Stomach (tissue), 9 donors: Measurements from ENCODE around the gene PIK3CB. TPM values are rescaled to one million over a fixed set of nuclear protein-coding genes. Genes with fewer than 3 reads are reported as not detected.
"Not testable (repeated sequence)": the region's sequence is repeated elsewhere in the genome, so short reads cannot be mapped to it uniquely, and the experiment has no call there.

Experiments
- DNase-seq, 2 donors: peaks; one replicate each; pipeline versions ENCODE4 v3.0.0 to v3.0.0-alpha.2; 2013 to 2019
- H3K27ac ChIP-seq, 5 donors: fragments of 200-600 bp in 4 of 5; sonication (generic) in 4 of 5; one replicate each; pipeline ENCODE4 v1.5.1; 2013 to 2019; ENCODE audit warnings: mild to moderate bottlenecking in 1 of 5, moderate library complexity in 1 of 5
- H3K27me3 ChIP-seq, 3 donors: fragments of 200-600 bp; sonication (generic); one replicate each; pipeline ENCODE4 v1.5.1; 2017 to 2019; ENCODE audit warnings: mixed run types in 1 of 3
- H3K36me3 ChIP-seq, 4 donors: fragments of 200-600 bp; sonication (generic); 1 replicate in 3 of 4; 2 replicates in 1 of 4; pipeline ENCODE4 v1.5.1; 2016 to 2019
- H3K4me1 ChIP-seq, 4 donors: fragments of 200-600 bp; sonication (generic); one replicate each; pipeline ENCODE4 v1.5.1; 2016 to 2019
- H3K4me3 ChIP-seq, 4 donors: fragments of 200-600 bp; sonication (generic) in 3 of 4; one replicate each; pipeline ENCODE4 v1.5.1; 2016 to 2019; ENCODE audit warnings: mild to moderate bottlenecking in 1 of 4
- H3K9me3 ChIP-seq, 4 donors: fragments of 200-600 bp; sonication (generic); one replicate each; pipeline ENCODE4 v1.5.1; 2016 to 2019
- EP300 ChIP-seq: sonication (generic); formaldehyde crosslinking; IDR thresholded peaks from one replicate; pipeline ENCODE4 v1.6.1; 2017; ENCODE audit warnings: antibody characterized with exemption
- POLR2A ChIP-seq, 4 donors: fragments of 450-650 bp; IDR thresholded peaks; one replicate each; pipeline ENCODE4 v1.6.1; 2016; ENCODE audit warnings: antibody characterized with exemption in 4 of 4, control low read depth in 2 of 4, mild to moderate bottlenecking in 1 of 4, moderate library complexity in 1 of 4
- POLR2AphosphoS5 ChIP-seq, 3 donors: sonication (generic); formaldehyde crosslinking; IDR thresholded peaks; one replicate each; pipeline ENCODE4 v1.6.1; 2016; ENCODE audit warnings: antibody characterized with exemption in 3 of 3
- WGBS, 5 donors: extraction: QIAGEN DNeasy Blood & Tissue Kit in 3 of 5; methylation state at CpG; one replicate each; pipeline versions ENCODE4 v1.1.5 to v1.1.7; 2013 to 2018; 5-methylcytosine and 5-hydroxymethylcytosine counted together
- intact Hi-C: fragments of 100-400 bp; cut with DNase I; formaldehyde crosslinking; loops from one replicate; pipeline ENCODE4 v1.15.1; 2023; ENCODE audit warnings: low total_unique reads
- polyA plus RNA-seq, 3 donors: library from polyadenylated mRNA; stranded (reverse); fragments of 200-250 nt; gene quantifications; one replicate each; pipeline ENCODE4 v1.2.3, GENCODE V29; 2013
- total RNA-seq, 5 donors: library from RNA; depleted of rRNA; stranded (reverse); fragments of >200 nt; gene quantifications; one replicate each; pipeline versions ENCODE4 v1.1.0 to v1.2.3, GENCODE V29; 2014 to 2016
- TF ChIP-seq, protein P1 (sequence below), 7 experiments: fragments of 450-650 bp in 4 of 7; fragments of 200-600 bp in 3 of 7; sonication (generic) in 3 of 7; IDR thresholded peaks; one replicate each; pipeline ENCODE4 v1.5.1; 2016 to 2019; ENCODE audit warnings: antibody characterized with exemption in 7 of 7, control low read depth in 2 of 7, mild to moderate bottlenecking in 1 of 7
- donor health status: healthy with polysubstance abuse.
- donor health status: Bipolar disorder and iron deficiency.
- donor health status: healthy.

The PIK3CB gene
- total and polyA plus RNA-seq, 8 donors = 2.9 to 43.7 (median 9.2) TPM

GRCh38 chr3:138786788-138787271 lies 47.9 kb downstream of the PIK3CB start:
- WGBS, 5 donors = 65 to 79% (median 75%) methylated on average over 3 of the region's 3 CpGs
- intact Hi-C loops = no loop called here

DNA sequence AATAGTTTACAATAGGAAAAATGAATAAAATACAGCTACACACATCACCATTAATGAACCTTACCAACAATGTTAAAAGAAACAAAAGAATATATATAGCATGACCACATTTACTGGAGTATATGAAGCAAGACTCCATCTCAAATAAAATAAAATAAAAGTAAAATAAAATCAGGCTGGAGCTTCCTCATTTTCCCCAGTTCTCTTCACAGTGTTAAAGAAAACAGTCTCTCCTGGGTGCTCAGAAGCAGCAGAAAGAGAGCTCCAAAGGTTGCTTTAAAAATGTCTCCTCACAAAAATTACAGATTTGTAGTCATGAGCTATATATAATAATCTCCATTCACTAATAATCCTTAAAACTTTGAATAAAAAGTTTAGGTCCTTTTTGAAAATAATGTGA lies 48.8 kb downstream of the PIK3CB start:
- Histone ChIP-seq H3K27me3 (no peaks in the 10 kb centered on the region), H3K4me3 (no peak overlapping the region), H3K9me3 (no peaks in the 10 kb centered on the region), H3K4me1 (peaks cover 0 to 27% (median 0%) of the 10 kb centered on the region in 4 donors), H3K36me3 (peaks cover 0 to 20% (median 10%) of the 10 kb centered on the region in 4 donors), H3K27ac (peak overlapping the region in 2 of 5 donors; percentile 42 to 43)
- no peak for DNase-seq
- TF ChIP-seq EP300 = no peak
- TF ChIP-seq POLR2AphosphoS5 (IDR thresholded peaks at IDR 0.05) = no peak
- TF ChIP-seq, protein P1, sequence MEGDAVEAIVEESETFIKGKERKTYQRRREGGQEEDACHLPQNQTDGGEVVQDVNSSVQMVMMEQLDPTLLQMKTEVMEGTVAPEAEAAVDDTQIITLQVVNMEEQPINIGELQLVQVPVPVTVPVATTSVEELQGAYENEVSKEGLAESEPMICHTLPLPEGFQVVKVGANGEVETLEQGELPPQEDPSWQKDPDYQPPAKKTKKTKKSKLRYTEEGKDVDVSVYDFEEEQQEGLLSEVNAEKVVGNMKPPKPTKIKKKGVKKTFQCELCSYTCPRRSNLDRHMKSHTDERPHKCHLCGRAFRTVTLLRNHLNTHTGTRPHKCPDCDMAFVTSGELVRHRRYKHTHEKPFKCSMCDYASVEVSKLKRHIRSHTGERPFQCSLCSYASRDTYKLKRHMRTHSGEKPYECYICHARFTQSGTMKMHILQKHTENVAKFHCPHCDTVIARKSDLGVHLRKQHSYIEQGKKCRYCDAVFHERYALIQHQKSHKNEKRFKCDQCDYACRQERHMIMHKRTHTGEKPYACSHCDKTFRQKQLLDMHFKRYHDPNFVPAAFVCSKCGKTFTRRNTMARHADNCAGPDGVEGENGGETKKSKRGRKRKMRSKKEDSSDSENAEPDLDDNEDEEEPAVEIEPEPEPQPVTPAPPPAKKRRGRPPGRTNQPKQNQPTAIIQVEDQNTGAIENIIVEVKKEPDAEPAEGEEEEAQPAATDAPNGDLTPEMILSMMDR (IDR thresholded peaks at IDR 0.05) = no peak
- TF ChIP-seq POLR2A (IDR thresholded peaks at IDR 0.05) = no peak
- intact Hi-C loops = no loop called here

More at GRCh38 chr3:138786788-138787271, 47.9 kb downstream of the PIK3CB start:
- H3K4me1 ChIP-seq = peaks cover 0 to 19% (median 0%) of the 10 kb centered on the region in 4 donors
- peak overlapping the region in 3 of 5 donors; percentile 10 to 43 (median 42) for H3K27ac ChIP-seq
- H3K27me3 ChIP-seq = no peaks in the 10 kb centered on the region
- DNase-seq = peak in 1 of 2 donors; percentile 27
- H3K9me3 ChIP-seq = no peaks in the 10 kb centered on the region
- H3K36me3 ChIP-seq = peaks cover 0 to 20% (median 15%) of the 10 kb centered on the region in 4 donors
- no peak overlapping the region for H3K4me3 ChIP-seq
- TF ChIP-seq POLR2A (IDR thresholded peaks at IDR 0.05) (no peak), EP300 (no peak), POLR2AphosphoS5 (IDR thresholded peaks at IDR 0.05) (no peak)
- TF ChIP-seq, protein P1 (IDR thresholded peaks at IDR 0.05) = no peak

DNA sequence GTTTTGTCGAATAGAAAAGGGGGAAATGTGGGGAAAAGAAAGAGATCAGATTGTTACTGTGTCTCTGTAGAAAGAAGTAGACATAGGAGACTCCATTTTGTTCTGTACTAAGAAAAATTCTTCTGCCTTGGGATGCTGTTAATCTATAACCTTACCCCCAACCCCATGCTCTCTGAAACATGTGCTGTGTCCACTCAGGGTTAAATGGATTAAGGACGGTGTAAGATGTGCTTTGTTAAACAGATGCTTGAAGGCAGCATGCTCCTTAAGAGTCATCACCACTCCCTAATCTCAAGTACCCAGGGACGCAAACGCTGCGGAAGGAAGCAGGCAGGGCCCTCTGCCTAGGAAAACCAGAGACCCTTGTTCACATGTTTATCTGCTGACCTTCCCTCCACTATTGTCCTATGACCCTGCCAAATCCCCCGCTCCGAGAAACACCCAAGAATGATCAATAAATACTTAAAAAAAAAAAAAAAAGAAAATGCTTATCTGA lies 49.3 kb downstream of the PIK3CB start:
- DNase-seq, H3K27me3 ChIP-seq, intact Hi-C loops, H3K27ac ChIP-seq, H3K9me3 ChIP-seq, H3K4me3 ChIP-seq: not testable (repeated sequence)
- 77 to 91% (median 85%) methylated on average over 7 of the region's 7 CpGs for WGBS, 5 donors
- H3K36me3 ChIP-seq = peaks cover 0 to 20% (median 10%) of the 10 kb centered on the region in 4 donors
- H3K4me1 ChIP-seq = peaks cover 0 to 30% (median 0%) of the 10 kb centered on the region in 4 donors

GRCh38 chr3:138782755-138783154 lies 52.0 kb downstream of the PIK3CB start:
- intact Hi-C loops = no loop called here
- DNase-seq = no peak
- WGBS, 5 donors = 86 to 100% (median 93%) methylated on average over 1 of the region's 1 CpG

More at GRCh38 chr3:138782755-138783154, 52.0 kb downstream of the PIK3CB start:
- Histone ChIP-seq H3K9me3 (no peaks in the 10 kb centered on the region), H3K27me3 (no peaks in the 10 kb centered on the region), H3K4me1 (peaks cover 0 to 27% (median 0%) of the 10 kb centered on the region in 4 donors), H3K27ac (no peak overlapping the region), H3K36me3 (peaks cover 0 to 10% (median 0%) of the 10 kb centered on the region in 4 donors), H3K4me3 (no peak overlapping the region)
- TF ChIP-seq POLR2A (IDR thresholded peaks at IDR 0.05) (no peak), EP300 (no peak), POLR2AphosphoS5 (IDR thresholded peaks at IDR 0.05) (no peak)
- TF ChIP-seq, protein P1 (IDR thresholded peaks at IDR 0.05) = no peak
